CD4-positive, alpha-beta T cell (primary cell): Measurements from ENCODE around the gene ARID4B. TPM values are rescaled to one million over a fixed set of nuclear protein-coding genes. Genes with fewer than 3 reads are reported as not detected.
A peak's percentile ranks its signal among the peaks of the same experiment; 100 is the strongest.

Experiments used
- ATAC-seq: fragments of 200-7000 bp; cut with Tn5 transposase; one replicate; pipeline ENCODE4 v1.10.0; 2022; ENCODE audit warnings: mild to moderate bottlenecking; ENCODE audit not compliant: poor library complexity
- CTCF ChIA-PET: fragments of 350-600 bp; sonication (Branson Sonifier 250); formaldehyde crosslinking; loops from one replicate; lab custom pipeline; 2021; ENCODE audit warnings: antibody characterized with exemption, inconsistent platforms; lab: Charles Lee
- POLR2A ChIA-PET: fragments of 350-600 bp; sonication (Branson Sonifier 250); formaldehyde crosslinking; loops from one replicate; lab custom pipeline; 2021; ENCODE audit warnings: antibody characterized with exemption, inconsistent platforms; lab: Charles Lee
- DNase-seq, 14 experiments: peaks; one replicate each; pipeline ENCODE4 v3.0.0-alpha.2; 2013 to 2020; ENCODE audit warnings: mixed read lengths in 2 of 14
- H3K27ac ChIP-seq, 2 donors: one replicate each; pipeline versions ENCODE4 v1.5.1 to v1.7.0; 2013; ENCODE audit warnings: low read length in 2 of 2, low read depth in 1 of 2, mild to moderate bottlenecking in 1 of 2
- H3K27me3 ChIP-seq, 2 experiments: 1 replicate in 1 of 2; 2 replicates in 1 of 2; pipeline versions ENCODE4 v1.6.1 to v1.7.0; 2013; ENCODE audit warnings: low read length in 2 of 2, control low read depth in 1 of 2, mild to moderate bottlenecking in 1 of 2, moderate library complexity in 1 of 2; ENCODE audit not compliant: insufficient read depth in 2 of 2, control insufficient read depth in 1 of 2
- H3K36me3 ChIP-seq: one replicate; pipeline ENCODE4 v1.6.1; 2013; ENCODE audit warnings: low read length, control low read depth; ENCODE audit not compliant: insufficient read depth
- H3K4me1 ChIP-seq: one replicate; pipeline ENCODE4 v1.6.1; 2013; ENCODE audit warnings: low read length, control low read depth; ENCODE audit not compliant: insufficient read depth
- H3K4me3 ChIP-seq: one replicate; pipeline ENCODE4 v1.5.1; 2013; ENCODE audit warnings: mild to moderate bottlenecking, low read length, moderate library complexity
- H3K9me3 ChIP-seq, 2 experiments: 1 replicate in 1 of 2; 2 replicates in 1 of 2; pipeline versions ENCODE4 v1.6.1 to v1.7.0; 2013; ENCODE audit warnings: low read length in 2 of 2, mild to moderate bottlenecking in 2 of 2, control low read depth in 1 of 2, moderate library complexity in 1 of 2; ENCODE audit not compliant: control insufficient read depth in 1 of 2, insufficient read depth in 1 of 2
- H3K27ac Mint-ChIP-seq: one replicate; pipeline ENCODE4 v1.8.0; 2020; ENCODE audit warnings: mixed read lengths
- H3K27me3 Mint-ChIP-seq: one replicate; pipeline ENCODE4 v1.8.0; 2021; ENCODE audit warnings: mixed read lengths
- H3K36me3 Mint-ChIP-seq: one replicate; pipeline ENCODE4 v1.8.0; 2021; ENCODE audit warnings: low read depth, mixed read lengths
- H3K4me1 Mint-ChIP-seq: one replicate; pipeline ENCODE4 v1.8.0; 2021; ENCODE audit warnings: low read depth, mixed read lengths
- H3K4me3 Mint-ChIP-seq: one replicate; pipeline ENCODE4 v1.8.0; 2020; ENCODE audit warnings: mild to moderate bottlenecking, mixed read lengths
- H3K9me3 Mint-ChIP-seq: one replicate; pipeline ENCODE4 v1.8.0; 2020; ENCODE audit warnings: mixed read lengths
- CTCF ChIP-seq: fragments of 200-600 bp; IDR thresholded peaks from one replicate; pipeline ENCODE4 v1.8.0; 2022; ENCODE audit warnings: antibody characterized with exemption, mild to moderate bottlenecking
- intact Hi-C, 2 experiments: fragments of 100-400 bp; cut with DNase I in 1 of 2; cut with micrococcal nuclease in 1 of 2; formaldehyde crosslinking; loops; one replicate each; pipeline versions ENCODE4 v1.15.1 to v1.9.0; 2023 to 2025; cut with DNase I, micrococcal nuclease
- total RNA-seq, 174 experiments: library from RNA in 2 of 174; stranded (reverse) in 2 of 174; gene quantifications; one replicate each; pipeline ENCODE4 v1.2.3 and lab custom pipeline; 2021 to 2026

ARID4B gene
- total RNA-seq, 2 experiments from 2014 or later: 127 to 130 TPM

GRCh38 chr1:235142991-235143390, 185.0 kb downstream of the ARID4B start:
- peaks cover 89% of the 10 kb centered on the region for H3K36me3 Mint-ChIP-seq
- CTCF ChIA-PET: no interaction called here

GRCh38 chr1:235139315-235139714, 188.7 kb downstream of the ARID4B start:
- Histone ChIP-seq H3K9me3 (no peaks in the 10 kb centered on the region), H3K4me3 (no peak overlapping the region), H3K36me3 (peaks cover 72% of the 10 kb centered on the region), H3K27me3 (no peaks in the 10 kb centered on the region), H3K4me1 (no peaks in the 10 kb centered on the region), H3K27ac (no peak overlapping the region)
- DNase-seq: no peak
- Mint-ChIP-seq H3K9me3 (no peaks in the 10 kb centered on the region), H3K27ac (peak overlapping the region; percentile 2), H3K4me1 (no peaks in the 10 kb centered on the region), H3K36me3 (peaks cover 92% of the 10 kb centered on the region), H3K4me3 (no peak overlapping the region), H3K27me3 (no peaks in the 10 kb centered on the region)
- ChIA-PET POLR2A (interaction anchor here (0.6 to 1.5 kb wide), 2 partner anchors 22 to 368 kb away, joined by 3 read pairs; partner anchors contain the start of gene RBM34), CTCF (no interaction called here)
- no peak for TF ChIP-seq CTCF
- intact Hi-C loops: no loop called here
- ATAC-seq: no peak

More at GRCh38 chr1:235142991-235143390, 185.0 kb downstream of the ARID4B start:
- no peaks in the 10 kb centered on the region for H3K27me3 ChIP-seq
- H3K9me3 ChIP-seq: no peaks in the 10 kb centered on the region
- H3K36me3 ChIP-seq: peaks cover 73% of the 10 kb centered on the region
- H3K4me1 ChIP-seq: no peaks in the 10 kb centered on the region
- DNase-seq (no peak), ATAC-seq (no peak)
- H3K9me3 Mint-ChIP-seq: no peaks in the 10 kb centered on the region
- TF ChIP-seq CTCF: no peak
- no peak overlapping the region for H3K27ac Mint-ChIP-seq
- no peak overlapping the region for H3K27ac ChIP-seq
- H3K4me3 Mint-ChIP-seq: no peak overlapping the region
- no peaks in the 10 kb centered on the region for H3K27me3 Mint-ChIP-seq
- no peaks in the 10 kb centered on the region for H3K4me1 Mint-ChIP-seq
- intact Hi-C loops: no loop called here
- POLR2A ChIA-PET: no interaction called here
- H3K4me3 ChIP-seq: no peak overlapping the region

- Histone ChIP-seq H3K4me3 (no peak overlapping the region), H3K4me1 (no peaks in the 10 kb centered on the region), H3K27ac (no peak overlapping the region), H3K36me3 (peaks cover 71% of the 10 kb centered on the region), H3K27me3 (no peaks in the 10 kb centered on the region), H3K9me3 (no peaks in the 10 kb centered on the region)
- no peak for ATAC-seq
- ChIA-PET POLR2A (interaction anchor here (1.5 kb wide), 1 partner anchor 22 kb away, joined by 3 read pairs; the partner anchor contains the start of gene RBM34), CTCF (no interaction called here)
- TF ChIP-seq CTCF: no peak
- no peak overlapping the region for H3K4me3 Mint-ChIP-seq
- H3K27ac Mint-ChIP-seq: peak overlapping the region; percentile 2
- H3K36me3 Mint-ChIP-seq: peaks cover 92% of the 10 kb centered on the region
- no peaks in the 10 kb centered on the region for H3K9me3 Mint-ChIP-seq
- H3K4me1 Mint-ChIP-seq: no peaks in the 10 kb centered on the region
- intact Hi-C loops: no loop called here
- no peak for DNase-seq
- no peaks in the 10 kb centered on the region for H3K27me3 Mint-ChIP-seq
These were observed 189.2 kb downstream of the ARID4B start for GRCh38 chr1:235138821-235139220.
